HEK293 (cell line): ENCODE data around the gene COLQ.
A peak's percentile ranks its signal among the peaks of the same experiment; 100 is the strongest.

Source experiments
- CTCF ChIA-PET: fragments of 350-600 bp; formaldehyde crosslinking; extraction: SDS; loops from one replicate; lab custom pipeline; 2021; ENCODE audit warnings: antibody characterized with exemption; lab: Yijun Ruan, JAX
- POLR2A ChIA-PET: fragments of 300-600 bp; formaldehyde crosslinking; extraction: SDS; loops from one replicate; lab custom pipeline; 2020; ENCODE audit warnings: antibody characterized with exemption, inconsistent platforms; lab: Yijun Ruan, JAX
- H3K27ac ChIP-seq: fragments of 200-500 bp; sonication (Bioruptor generic); 2 replicates; pipeline ENCODE4 v1.5.1; 2014; ENCODE audit warnings: low read depth, low read length, control low read depth, inconsistent platforms; ENCODE audit errors: extremely low read depth
- H3K36me3 ChIP-seq, 2 experiments: fragments of 200-500 bp in 1 of 2; sonication (Bioruptor generic) in 1 of 2; 1 replicate in 1 of 2; 2 replicates in 1 of 2; pipeline ENCODE4 v1.5.1; 2014 to 2017; ENCODE audit warnings: inconsistent platforms in 2 of 2, low read length in 2 of 2; ENCODE audit not compliant: control insufficient read depth in 2 of 2, insufficient read depth in 1 of 2
- H3K4me1 ChIP-seq: fragments of 200-500 bp; sonication (Bioruptor generic); 2 replicates; pipeline ENCODE4 v1.5.1; 2014; ENCODE audit warnings: mild to moderate bottlenecking, low read length, inconsistent platforms; ENCODE audit not compliant: control insufficient read depth, insufficient read depth
- H3K4me3 ChIP-seq: 2 replicates; pipeline ENCODE4 v1.5.1; 2011; ENCODE audit warnings: low read depth, mild to moderate bottlenecking, control low read depth, low read length, moderate library complexity
- H3K9me3 ChIP-seq: fragments of 200-500 bp; sonication (Bioruptor generic); 2 replicates; pipeline ENCODE4 v1.5.1; 2014; ENCODE audit warnings: low read depth, low read length, inconsistent platforms; ENCODE audit not compliant: control insufficient read depth, insufficient read depth
- GLI4 ChIP-seq: fragments of 450-650 bp; formaldehyde crosslinking; IDR thresholded peaks from 2 replicates; pipeline ENCODE4 v1.5.1; 2016; ENCODE audit warnings: missing biosample characterization, missing genetic modification characterization
- GLIS1 ChIP-seq: fragments of 450-650 bp; formaldehyde crosslinking; IDR thresholded peaks from 2 replicates; pipeline ENCODE4 v1.5.1; 2016; ENCODE audit warnings: missing biosample characterization, missing genetic modification characterization
- HIC1 ChIP-seq: fragments of 450-650 bp; formaldehyde crosslinking; IDR thresholded peaks from 2 replicates; pipeline ENCODE4 v1.5.1; 2016; ENCODE audit warnings: missing biosample characterization, missing genetic modification characterization
- KLF1 ChIP-seq: fragments of 450-650 bp; formaldehyde crosslinking; IDR thresholded peaks from 2 replicates; pipeline ENCODE4 v1.5.1; 2016; ENCODE audit warnings: missing biosample characterization, missing genetic modification characterization
- SP7 ChIP-seq: fragments of 450-650 bp; formaldehyde crosslinking; IDR thresholded peaks from 2 replicates; pipeline ENCODE4 v1.5.1; 2016; ENCODE audit warnings: missing biosample characterization, missing genetic modification characterization
- ZBTB20 ChIP-seq: fragments of 450-650 bp; formaldehyde crosslinking; IDR thresholded peaks from 2 replicates; pipeline ENCODE4 v1.5.1; 2016; ENCODE audit warnings: missing biosample characterization, missing genetic modification characterization
- ZFP3 ChIP-seq: fragments of 450-650 bp; formaldehyde crosslinking; IDR thresholded peaks from 2 replicates; pipeline ENCODE4 v1.5.1; 2016; ENCODE audit warnings: low read depth, missing biosample characterization, missing genetic modification characterization
- ZIC2 ChIP-seq: fragments of 450-650 bp; formaldehyde crosslinking; IDR thresholded peaks from 2 replicates; pipeline ENCODE4 v1.5.1; 2016; ENCODE audit warnings: missing biosample characterization, missing genetic modification characterization
- ZNF10 ChIP-seq: fragments of 450-650 bp; formaldehyde crosslinking; IDR thresholded peaks from 2 replicates; pipeline ENCODE4 v1.5.1; 2017; ENCODE audit warnings: missing biosample characterization, missing genetic modification characterization
- ZNF146 ChIP-seq: fragments of 450-650 bp; formaldehyde crosslinking; IDR thresholded peaks from 2 replicates; pipeline ENCODE4 v1.5.1; 2016; ENCODE audit warnings: missing biosample characterization, missing genetic modification characterization
- ZNF266 ChIP-seq: fragments of 450-650 bp; formaldehyde crosslinking; IDR thresholded peaks from 2 replicates; pipeline ENCODE4 v1.5.1; 2016; ENCODE audit warnings: missing biosample characterization, missing genetic modification characterization, low read depth
- ZNF398 ChIP-seq: fragments of 450-650 bp; formaldehyde crosslinking; IDR thresholded peaks from 2 replicates; pipeline ENCODE4 v1.5.1; 2017; ENCODE audit warnings: missing biosample characterization, missing genetic modification characterization
- ZNF48 ChIP-seq: fragments of 450-650 bp; formaldehyde crosslinking; IDR thresholded peaks from 2 replicates; pipeline ENCODE4 v1.5.1; 2016; ENCODE audit warnings: missing biosample characterization, missing genetic modification characterization
- ZNF658 ChIP-seq: fragments of 450-650 bp; formaldehyde crosslinking; IDR thresholded peaks from 2 replicates; pipeline ENCODE4; 2016; ENCODE audit warnings: missing biosample characterization, missing genetic modification characterization

COLQ gene

GRCh38 chr3:15497964-15498363, 23.5 kb downstream of the COLQ start (continued):
- TF ChIP-seq HIC1 (tag by site-specific recombination) (no peak), GLI4 (tag by site-specific recombination) (no peak)

GRCh38 chr3:15496341-15496664, 25.2 kb downstream of the COLQ start:
- TF ChIP-seq KLF1 (tag by site-specific recombination) (no peak), ZNF398 (tag by site-specific recombination) (peak; percentile 3; the same call in 1 of the 2 replicates)
- POLR2A ChIA-PET = interaction anchor here (0.6 to 0.8 kb wide), 2 partner anchors 178 to 1388 kb away, joined by 3 to 5 read pairs; no protein-coding TSS in a partner anchor
- CTCF ChIA-PET = interaction anchor here (0.6 kb wide), 1 partner anchor 71 kb away, joined by 3 read pairs; no protein-coding TSS in a partner anchor

GRCh38 chr3:15495461-15496340, 25.8 kb downstream of the COLQ start:
- Histone ChIP-seq H3K4me1 (peaks cover 5% of the 10 kb centered on the region; the same call in 1 of the 2 replicates), H3K4me3 (no peak overlapping the region), H3K9me3 (no peaks in the 10 kb centered on the region), H3K27ac (no peak overlapping the region), H3K36me3 (no peaks in the 10 kb centered on the region)
- POLR2A ChIA-PET = interaction anchor here (0.6 to 0.8 kb wide), 3 partner anchors 178 to 1388 kb away, joined by 3 to 5 read pairs (median 3); no protein-coding TSS in a partner anchor
- CTCF ChIA-PET = interaction anchor here (0.6 to 1.1 kb wide), 2 partner anchors 24 to 71 kb away, joined by 3 read pairs; no protein-coding TSS in a partner anchor
- TF ChIP-seq ZNF48 (tag by site-specific recombination) (no peak), ZNF658 (no peak), ZNF10 (tag by site-specific recombination) (peak; percentile 96), ZIC2 (tag by site-specific recombination) (0 out of 2 replicates have a peak, but pooled peaks have one; percentile 17), SP7 (tag by site-specific recombination) (peak; percentile 57), ZNF398 (tag by site-specific recombination) (peak; percentile 33; the same call in 1 of the 2 replicates), GLIS1 (tag by site-specific recombination) (peak; percentile 95)

More at GRCh38 chr3:15496341-15496664, 25.2 kb downstream of the COLQ start:
- Histone ChIP-seq H3K36me3 (no peaks in the 10 kb centered on the region), H3K27ac (no peak overlapping the region), H3K4me3 (no peak overlapping the region), H3K9me3 (no peaks in the 10 kb centered on the region), H3K4me1 (peaks cover 5% of the 10 kb centered on the region; the same call in 1 of the 2 replicates)

GRCh38 chr3:15493436-15493835, 28.1 kb downstream of the COLQ start:
- ChIA-PET CTCF (no interaction called here), POLR2A (no interaction called here)
- H3K4me3 ChIP-seq = no peak overlapping the region
- H3K9me3 ChIP-seq = no peaks in the 10 kb centered on the region
- H3K36me3 ChIP-seq = no peaks in the 10 kb centered on the region
- H3K4me1 ChIP-seq = peaks cover 5% of the 10 kb centered on the region; the same call in 1 of the 2 replicates
- TF ChIP-seq ZNF146 (tag by site-specific recombination) (no peak), ZBTB20 (tag by site-specific recombination) (no peak), ZNF266 (tag by site-specific recombination) (no peak), ZFP3 (tag by site-specific recombination) (no peak)
- TF ChIP-seq, all 188 proteins: peak for 0
- H3K27ac ChIP-seq = no peak overlapping the region
